Right atrium auricular region (tissue), 2 donors: ENCODE measurements around the gene CTCFL. TPM values are rescaled to one million over a fixed set of nuclear protein-coding genes. Genes with fewer than 3 reads are reported as not detected.

ENCODE experiments used
- DNase-seq: peaks from one replicate; pipeline ENCODE4 v3.0.0-alpha.2; 2019; ENCODE audit warnings: low spot score
- H3K27ac ChIP-seq, 2 donors: fragments of 200-600 bp; sonication (generic); 1 replicate in 1 of 2; 2 replicates in 1 of 2; pipeline ENCODE4 v1.5.1; 2016 to 2019
- H3K27me3 ChIP-seq, 2 donors: fragments of 200-600 bp; sonication (generic); one replicate each; pipeline versions ENCODE4 v1.5.1 to v1.6.0; 2017 to 2019
- H3K36me3 ChIP-seq: fragments of 200-600 bp; sonication (generic); one replicate; pipeline ENCODE4 v1.5.1; 2016
- H3K4me1 ChIP-seq, 2 donors: fragments of 200-600 bp; sonication (generic); one replicate each; pipeline versions ENCODE4 v1.5.1 to v1.6.0; 2017 to 2019
- H3K4me3 ChIP-seq, 2 donors: fragments of 200-600 bp; sonication (generic); 1 replicate in 1 of 2; 2 replicates in 1 of 2; pipeline ENCODE4 v1.5.1; 2017 to 2019; ENCODE audit warnings: mild to moderate bottlenecking in 1 of 2, moderate library complexity in 1 of 2
- H3K9me3 ChIP-seq, 2 donors: fragments of 200-600 bp; sonication (generic); one replicate each; pipeline ENCODE4 v1.5.1; 2019
- total RNA-seq, 2 donors: library from RNA; depleted of rRNA; stranded (reverse); fragments of >200 nt; gene quantifications; one replicate each; pipeline ENCODE4 v1.1.0, GENCODE V29; 2016
- TF ChIP-seq, protein P1 (sequence below), 2 donors: fragments of 200-600 bp; sonication (generic); IDR thresholded peaks; one replicate each; pipeline ENCODE4 v1.5.1; 2019; ENCODE audit warnings: antibody characterized with exemption in 2 of 2

CTCFL gene
- total RNA-seq, 2 donors from 2014 or later, result not detected

DNA sequence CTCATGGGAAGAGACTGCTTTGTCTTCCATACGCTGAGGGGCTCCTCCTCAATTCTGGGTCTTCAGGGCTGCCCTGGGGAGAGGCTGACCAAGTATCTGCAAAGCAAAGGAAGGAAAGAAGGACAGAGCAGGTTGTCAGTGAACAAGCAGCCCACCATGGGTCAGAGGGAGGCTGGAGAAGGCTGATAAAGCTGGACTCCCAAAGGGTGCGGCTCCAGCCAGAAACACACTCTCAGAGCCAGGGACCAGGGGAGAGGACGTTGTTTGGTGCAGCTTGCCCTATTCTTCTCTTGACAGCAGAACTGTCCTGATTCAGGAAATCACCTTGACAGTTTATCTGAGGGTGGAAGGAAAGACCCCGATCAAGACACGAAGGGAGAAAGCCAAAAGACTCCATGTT lies 10.4 kb upstream of the CTCFL start:
- H3K27ac ChIP-seq, result no peak overlapping the region

DNA sequence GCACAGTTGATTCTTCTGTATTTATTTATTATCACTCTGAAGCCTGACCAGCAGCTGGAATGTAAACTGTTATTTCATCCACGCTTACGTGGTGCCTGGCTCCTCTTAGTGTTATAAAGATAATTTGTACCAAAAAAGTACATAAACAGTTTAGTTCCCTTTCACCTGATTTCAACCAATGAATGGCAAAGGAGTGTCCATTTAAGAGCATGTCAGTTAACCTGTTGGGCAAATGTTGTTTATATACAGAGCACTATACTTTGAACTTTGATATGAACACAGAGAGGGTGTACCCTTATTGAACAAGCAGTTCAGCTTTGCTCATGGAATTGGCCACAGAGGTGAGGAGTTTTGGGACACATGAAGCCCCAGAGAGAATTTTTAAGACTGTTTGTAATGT lies 7.2 kb upstream of the CTCFL start:
- Histone ChIP-seq H3K36me3 (no peaks in the 10 kb centered on the region), H3K4me3 (no peak overlapping the region), H3K27me3 (no peaks in the 10 kb centered on the region), H3K27ac (no peak overlapping the region), H3K4me1 (no peaks in the 10 kb centered on the region), H3K9me3 (peaks cover 0 to 20% of the 10 kb centered on the region in 2 donors)
- TF ChIP-seq, protein P1, sequence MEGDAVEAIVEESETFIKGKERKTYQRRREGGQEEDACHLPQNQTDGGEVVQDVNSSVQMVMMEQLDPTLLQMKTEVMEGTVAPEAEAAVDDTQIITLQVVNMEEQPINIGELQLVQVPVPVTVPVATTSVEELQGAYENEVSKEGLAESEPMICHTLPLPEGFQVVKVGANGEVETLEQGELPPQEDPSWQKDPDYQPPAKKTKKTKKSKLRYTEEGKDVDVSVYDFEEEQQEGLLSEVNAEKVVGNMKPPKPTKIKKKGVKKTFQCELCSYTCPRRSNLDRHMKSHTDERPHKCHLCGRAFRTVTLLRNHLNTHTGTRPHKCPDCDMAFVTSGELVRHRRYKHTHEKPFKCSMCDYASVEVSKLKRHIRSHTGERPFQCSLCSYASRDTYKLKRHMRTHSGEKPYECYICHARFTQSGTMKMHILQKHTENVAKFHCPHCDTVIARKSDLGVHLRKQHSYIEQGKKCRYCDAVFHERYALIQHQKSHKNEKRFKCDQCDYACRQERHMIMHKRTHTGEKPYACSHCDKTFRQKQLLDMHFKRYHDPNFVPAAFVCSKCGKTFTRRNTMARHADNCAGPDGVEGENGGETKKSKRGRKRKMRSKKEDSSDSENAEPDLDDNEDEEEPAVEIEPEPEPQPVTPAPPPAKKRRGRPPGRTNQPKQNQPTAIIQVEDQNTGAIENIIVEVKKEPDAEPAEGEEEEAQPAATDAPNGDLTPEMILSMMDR (IDR thresholded peaks at IDR 0.05), result no peak
- no peak for DNase-seq

More for the DNA sequence above, 10.4 kb upstream of the CTCFL start:
- Histone ChIP-seq H3K4me3 (no peak overlapping the region), H3K9me3 (peaks cover 0 to 20% of the 10 kb centered on the region in 2 donors), H3K4me1 (no peaks in the 10 kb centered on the region), H3K27me3 (no peaks in the 10 kb centered on the region), H3K36me3 (no peaks in the 10 kb centered on the region)
- TF ChIP-seq, protein P1 (IDR thresholded peaks at IDR 0.05), result no peak
- DNase-seq, result no peak

DNA sequence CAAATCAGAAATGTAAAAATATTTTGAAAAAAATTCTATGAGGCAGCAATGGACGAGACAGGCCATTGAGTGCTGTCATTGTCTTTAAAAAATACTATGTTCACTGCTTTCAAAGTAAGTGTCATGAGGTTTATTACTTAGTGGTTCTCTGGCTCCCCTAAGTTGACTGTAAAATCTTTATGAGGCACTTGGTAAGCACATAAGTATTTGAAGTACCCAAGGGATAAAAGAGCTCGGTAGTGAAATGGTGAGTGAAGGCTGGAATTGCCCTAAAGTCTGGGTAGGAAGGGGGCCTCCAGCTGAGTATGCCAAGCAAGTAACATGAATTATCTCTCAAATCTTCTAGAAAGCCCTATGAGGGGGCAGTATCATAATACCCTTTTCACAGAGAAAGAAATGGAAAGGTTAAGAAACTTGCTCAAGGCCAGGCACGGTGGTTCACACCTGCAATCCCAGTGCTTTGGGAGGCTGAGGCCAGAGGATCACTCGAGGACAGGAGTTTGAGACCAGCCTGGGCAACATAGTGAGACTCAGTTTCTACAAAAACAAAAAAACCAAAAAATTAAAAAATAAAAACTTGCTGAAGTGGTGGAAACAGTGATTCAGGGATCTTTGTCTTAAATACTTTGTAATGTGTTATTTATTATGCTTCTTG lies 5.5 kb upstream of the CTCFL start:
- Histone ChIP-seq H3K27ac (no peak overlapping the region), H3K9me3 (peaks cover 0 to 8% of the 10 kb centered on the region in 2 donors), H3K36me3 (no peaks in the 10 kb centered on the region), H3K27me3 (no peaks in the 10 kb centered on the region), H3K4me1 (no peaks in the 10 kb centered on the region), H3K4me3 (no peak overlapping the region)
- TF ChIP-seq, protein P1 (IDR thresholded peaks at IDR 0.05), result no peak
- no peak for DNase-seq

DNA sequence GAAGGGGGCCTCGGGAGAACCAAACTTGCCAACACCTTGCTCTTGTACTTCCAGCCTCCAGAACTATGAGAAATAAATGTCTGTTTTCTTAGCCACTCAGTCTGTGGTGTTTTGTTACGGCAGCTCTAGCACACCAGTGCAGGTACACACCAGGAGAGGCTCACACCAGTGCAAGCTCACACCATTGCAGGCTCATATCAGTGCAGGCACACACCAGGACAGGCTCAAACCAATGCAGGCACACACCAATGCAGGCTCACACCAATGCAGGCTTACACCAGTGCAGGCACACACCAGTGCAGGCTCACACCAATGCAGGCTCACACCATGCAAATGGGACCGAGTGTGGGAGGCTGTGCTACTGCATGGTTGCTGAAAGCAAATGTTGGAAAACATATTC lies 4.9 kb upstream of the CTCFL start:
- peaks cover 0 to 8% of the 10 kb centered on the region in 2 donors for H3K9me3 ChIP-seq
- TF ChIP-seq, protein P1 (IDR thresholded peaks at IDR 0.05), result no peak
- DNase-seq, result no peak
- no peaks in the 10 kb centered on the region for H3K4me1 ChIP-seq
- no peak overlapping the region for H3K27ac ChIP-seq
- H3K36me3 ChIP-seq, result no peaks in the 10 kb centered on the region
- H3K27me3 ChIP-seq, result no peaks in the 10 kb centered on the region
- H3K4me3 ChIP-seq, result no peak overlapping the region

DNA sequence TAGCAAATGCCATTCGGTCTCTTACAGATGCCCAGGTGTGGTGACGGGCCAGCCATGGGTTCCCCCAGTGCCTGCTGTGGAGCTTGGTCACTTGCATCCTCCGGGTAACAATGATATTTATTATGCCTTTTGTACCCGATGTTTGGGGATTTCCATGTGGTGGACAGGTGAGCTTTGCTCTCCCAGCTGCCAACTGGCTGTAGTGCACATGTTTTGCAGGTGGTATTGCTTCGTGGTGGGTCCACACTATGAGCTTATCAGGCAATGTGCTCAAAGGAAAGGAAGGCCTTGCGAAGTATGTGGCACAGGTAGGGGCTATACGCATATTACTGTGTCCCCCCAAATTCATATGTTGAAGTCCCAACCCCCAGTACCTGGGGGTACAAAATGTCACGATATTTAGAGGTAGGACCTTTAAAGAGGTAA lies 4.2 kb upstream of the CTCFL start:
- H3K4me3 ChIP-seq, result no peak overlapping the region
- H3K36me3 ChIP-seq, result no peaks in the 10 kb centered on the region
- no peaks in the 10 kb centered on the region for H3K4me1 ChIP-seq
- H3K9me3 ChIP-seq, result peaks cover 0 to 8% of the 10 kb centered on the region in 2 donors
- no peaks in the 10 kb centered on the region for H3K27me3 ChIP-seq
- DNase-seq, result no peak
- no peak overlapping the region for H3K27ac ChIP-seq
- TF ChIP-seq, protein P1 (IDR thresholded peaks at IDR 0.05), result no peak

DNA sequence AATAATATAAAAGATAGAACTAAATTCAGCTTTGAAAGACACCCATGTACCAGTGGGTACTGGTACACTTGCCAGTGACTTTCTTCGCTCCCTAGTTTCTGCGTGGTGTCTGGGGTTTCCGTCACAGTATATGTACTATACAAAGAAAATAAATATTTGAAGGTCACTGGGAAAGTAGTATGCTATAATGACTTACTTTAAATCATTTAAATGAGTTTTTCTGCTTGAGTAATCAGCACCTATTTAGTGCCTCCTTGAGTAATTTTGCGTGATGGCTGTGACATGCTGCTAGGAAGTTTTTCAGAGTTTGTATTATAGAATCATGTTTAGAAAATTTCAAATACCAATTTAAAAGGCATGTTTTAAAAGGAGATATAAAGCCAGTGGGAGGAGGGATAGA lies 3.2 kb upstream of the CTCFL start:
- H3K36me3 ChIP-seq, result no peaks in the 10 kb centered on the region
- H3K4me1 ChIP-seq, result no peaks in the 10 kb centered on the region
- DNase-seq, result no peak
- peaks cover 0 to 5% of the 10 kb centered on the region in 2 donors for H3K9me3 ChIP-seq
- H3K27me3 ChIP-seq, result no peaks in the 10 kb centered on the region
- no peak overlapping the region for H3K27ac ChIP-seq
- TF ChIP-seq, protein P1 (IDR thresholded peaks at IDR 0.05), result no peak
- no peak overlapping the region for H3K4me3 ChIP-seq
